HFFc6 (cell line): ENCODE results near the gene MYG1. TPM values are rescaled to one million over a fixed set of nuclear protein-coding genes. Genes with fewer than 3 reads are reported as not detected.
A peak's percentile ranks its signal among the peaks of the same experiment; 100 is the strongest.

Experiments
- DNase-seq: peaks from one replicate; pipeline ENCODE4 v3.0.0-alpha.2; 2018
- H3K27ac Mint-ChIP-seq: 2 replicates; pipeline ENCODE4 v1.8.0; 2020; ENCODE audit warnings: mild to moderate bottlenecking, mixed read lengths
- H3K27me3 Mint-ChIP-seq: 2 replicates; pipeline ENCODE4 v1.8.0; 2021; ENCODE audit warnings: mild to moderate bottlenecking, moderate library complexity, mixed read lengths; ENCODE audit not compliant: insufficient read depth
- H3K36me3 Mint-ChIP-seq: 2 replicates; pipeline ENCODE4 v1.8.0; 2021; ENCODE audit warnings: low read depth, mixed read lengths
- H3K4me1 Mint-ChIP-seq: 2 replicates; pipeline ENCODE4 v1.8.0; 2020; ENCODE audit warnings: low read depth, mixed read lengths
- H3K4me3 Mint-ChIP-seq: 2 replicates; pipeline ENCODE4 v1.8.0; 2020; ENCODE audit warnings: mild to moderate bottlenecking, moderate library complexity, mixed read lengths
- H3K9me3 Mint-ChIP-seq: 2 replicates; pipeline ENCODE4 v1.8.0; 2020; ENCODE audit warnings: mild to moderate bottlenecking, mixed read lengths
- total RNA-seq, 6 experiments: library from RNA; stranded (reverse); fragmentation: NEBNext Ultra II Directional; extraction: Animal tissue kit (Norgen Biotek cat#: 25700); gene quantifications; 2 replicates in 1 of 6; 3 replicates in 5 of 6; pipeline ENCODE4 v1.2.3, GENCODE V29; 2021
- TF ChIP-seq, protein P1 (sequence below): fragments of 200-600 bp; sonication (generic); IDR thresholded peaks from 2 replicates; pipeline ENCODE4 v1.5.0; 2021; ENCODE audit warnings: antibody characterized with exemption, mild to moderate bottlenecking

The MYG1 gene
- total RNA-seq, 6 experiments from 2014 or later = 59.8 to 76.0 (median 68.3) TPM

DNA sequence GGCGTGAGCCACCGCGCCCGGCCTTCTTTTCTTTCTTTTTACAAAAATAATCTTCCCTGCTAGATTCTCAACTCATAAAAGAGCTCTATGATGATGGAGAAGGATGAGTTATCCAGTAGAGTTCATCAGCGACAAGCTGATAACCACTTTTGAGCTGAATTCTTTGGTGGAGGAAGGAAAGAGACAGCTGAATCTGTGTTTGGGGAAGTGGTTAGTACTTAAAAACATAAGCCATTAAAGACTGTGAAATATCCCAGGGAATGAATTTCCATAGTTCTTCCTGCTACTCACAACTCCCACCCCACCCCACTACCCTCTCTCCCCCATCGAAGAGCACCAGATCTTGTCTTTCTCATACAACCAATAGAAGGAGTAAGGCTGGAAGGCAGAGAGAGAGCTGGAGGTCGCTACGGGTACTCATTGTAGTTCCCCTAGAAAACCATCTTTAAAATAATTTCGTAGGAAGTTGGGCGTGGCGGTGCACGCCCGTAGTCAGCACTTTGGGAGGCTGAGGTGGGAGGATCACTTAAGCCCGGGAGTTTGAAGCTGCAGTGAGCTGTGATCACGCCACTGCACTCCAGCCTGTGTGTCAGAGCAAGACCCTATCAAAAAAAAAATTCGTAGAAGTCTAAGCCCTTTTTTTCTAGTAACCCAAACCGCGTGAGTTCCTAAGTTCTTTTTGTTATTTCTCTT lies 32.0 kb upstream of the MYG1 start:
- no peak for DNase-seq
- H3K9me3 Mint-ChIP-seq = no peaks in the 10 kb centered on the region
- H3K4me1 Mint-ChIP-seq = peaks cover 41% of the 10 kb centered on the region
- H3K36me3 Mint-ChIP-seq = peaks cover 8% of the 10 kb centered on the region; the same call in 1 of the 2 replicates
- peak overlapping the region; percentile 88 for H3K27ac Mint-ChIP-seq
- peak overlapping the region; percentile 98 for H3K4me3 Mint-ChIP-seq
- H3K27me3 Mint-ChIP-seq = peaks cover 2% of the 10 kb centered on the region
- TF ChIP-seq, protein P1, sequence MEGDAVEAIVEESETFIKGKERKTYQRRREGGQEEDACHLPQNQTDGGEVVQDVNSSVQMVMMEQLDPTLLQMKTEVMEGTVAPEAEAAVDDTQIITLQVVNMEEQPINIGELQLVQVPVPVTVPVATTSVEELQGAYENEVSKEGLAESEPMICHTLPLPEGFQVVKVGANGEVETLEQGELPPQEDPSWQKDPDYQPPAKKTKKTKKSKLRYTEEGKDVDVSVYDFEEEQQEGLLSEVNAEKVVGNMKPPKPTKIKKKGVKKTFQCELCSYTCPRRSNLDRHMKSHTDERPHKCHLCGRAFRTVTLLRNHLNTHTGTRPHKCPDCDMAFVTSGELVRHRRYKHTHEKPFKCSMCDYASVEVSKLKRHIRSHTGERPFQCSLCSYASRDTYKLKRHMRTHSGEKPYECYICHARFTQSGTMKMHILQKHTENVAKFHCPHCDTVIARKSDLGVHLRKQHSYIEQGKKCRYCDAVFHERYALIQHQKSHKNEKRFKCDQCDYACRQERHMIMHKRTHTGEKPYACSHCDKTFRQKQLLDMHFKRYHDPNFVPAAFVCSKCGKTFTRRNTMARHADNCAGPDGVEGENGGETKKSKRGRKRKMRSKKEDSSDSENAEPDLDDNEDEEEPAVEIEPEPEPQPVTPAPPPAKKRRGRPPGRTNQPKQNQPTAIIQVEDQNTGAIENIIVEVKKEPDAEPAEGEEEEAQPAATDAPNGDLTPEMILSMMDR = no peak

DNA sequence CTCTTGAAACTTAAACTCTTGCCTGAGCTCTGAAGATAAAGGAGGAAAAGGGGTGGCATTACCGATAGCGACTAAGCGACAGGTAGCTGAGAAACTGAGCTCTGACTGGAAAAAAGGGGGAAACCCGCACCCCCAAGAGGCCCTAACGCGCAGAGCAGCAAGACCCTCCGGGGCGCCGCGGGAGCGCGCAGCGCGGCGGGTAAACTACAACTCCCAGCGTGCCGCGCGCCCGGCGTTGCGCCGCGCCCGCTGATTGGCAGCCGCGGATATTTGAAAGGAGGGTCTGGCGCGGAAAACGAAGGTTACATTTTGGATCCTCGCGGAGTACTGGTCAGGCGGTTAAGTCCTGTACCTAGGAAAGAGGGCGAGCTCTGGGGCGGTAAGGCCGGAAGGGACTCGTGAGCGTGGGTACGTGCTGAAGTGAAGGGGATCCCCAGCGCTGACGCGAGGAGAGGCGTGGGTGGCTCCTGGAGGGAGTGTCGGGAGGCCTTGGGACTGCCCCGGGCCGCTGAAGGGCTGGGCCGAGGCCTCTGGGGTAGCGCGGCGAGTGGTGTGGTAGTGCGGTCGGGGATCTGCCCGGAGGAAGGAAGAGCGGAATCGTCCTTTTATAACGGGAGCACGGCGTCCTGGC lies 31.4 kb upstream of the MYG1 start, which contains the start of gene ESPL1:
TSS of gene ESPL1 (plus strand) at position 301 of the 631 bp plus-strand sequence. CDS start 468 bp downstream, outside the sequence.
- peak within 1 kb of the TSS; percentile 88 for H3K27ac Mint-ChIP-seq
- H3K36me3 Mint-ChIP-seq = peaks cover 8% of the 10 kb centered on the region; the same call in 1 of the 2 replicates
- H3K27me3 Mint-ChIP-seq = peaks cover 2% of the 10 kb centered on the region
- no peaks in the 10 kb centered on the region for H3K9me3 Mint-ChIP-seq
- H3K4me3 Mint-ChIP-seq = peak within 1 kb of the TSS; percentile 98
- DNase-seq = peak; percentile 38
- peaks cover 41% of the 10 kb centered on the region for H3K4me1 Mint-ChIP-seq
- TF ChIP-seq, protein P1 = peak; percentile 39

DNA sequence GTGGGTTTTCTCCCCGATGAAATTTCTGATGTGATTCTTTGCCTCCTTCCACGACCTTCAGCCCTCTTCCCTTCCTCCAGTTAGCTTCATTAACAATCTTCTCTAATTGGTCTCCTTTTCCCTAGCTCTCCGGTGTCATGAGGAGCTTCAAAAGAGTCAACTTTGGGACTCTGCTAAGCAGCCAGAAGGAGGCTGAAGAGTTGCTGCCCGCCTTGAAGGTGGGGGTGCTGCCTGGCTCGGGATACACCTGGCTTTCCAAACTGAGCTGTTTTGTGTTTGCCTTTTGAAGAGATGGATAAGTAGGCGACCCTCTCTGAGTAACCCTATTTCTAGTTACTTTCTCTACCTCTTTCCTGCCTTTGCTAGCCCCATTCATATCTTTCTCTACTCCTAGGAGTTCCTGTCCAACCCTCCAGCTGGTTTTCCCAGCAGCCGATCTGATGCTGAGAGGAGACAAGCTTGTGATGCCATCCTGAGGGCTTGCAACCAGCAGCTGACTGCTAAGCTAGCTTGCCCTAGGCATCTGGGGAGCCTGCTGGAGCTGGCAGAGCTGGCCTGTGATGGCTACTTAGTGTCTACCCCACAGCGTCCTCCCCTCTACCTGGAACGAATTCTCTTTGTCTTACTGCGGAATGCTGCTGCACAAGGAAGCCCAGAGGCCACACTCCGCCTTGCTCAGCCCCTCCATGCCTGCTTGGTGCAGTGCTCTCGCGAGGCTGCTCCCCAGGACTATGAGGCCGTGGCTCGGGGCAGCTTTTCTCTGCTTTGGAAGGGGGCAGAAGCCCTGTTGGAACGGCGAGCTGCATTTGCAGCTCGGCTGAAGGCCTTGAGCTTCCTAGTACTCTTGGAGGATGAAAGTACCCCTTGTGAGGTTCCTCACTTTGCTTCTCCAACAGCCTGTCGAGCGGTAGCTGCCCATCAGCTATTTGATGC lies 30.6 kb upstream of the MYG1 start:
- peak overlapping the region; percentile 88 for H3K27ac Mint-ChIP-seq
- H3K9me3 Mint-ChIP-seq = no peaks in the 10 kb centered on the region
- peak overlapping the region; percentile 98 for H3K4me3 Mint-ChIP-seq
- peaks cover 8% of the 10 kb centered on the region; the same call in 1 of the 2 replicates for H3K36me3 Mint-ChIP-seq
- DNase-seq = peak; percentile 17
- peaks cover 2% of the 10 kb centered on the region for H3K27me3 Mint-ChIP-seq
- TF ChIP-seq, protein P1 = no peak
- H3K4me1 Mint-ChIP-seq = peaks cover 41% of the 10 kb centered on the region

DNA sequence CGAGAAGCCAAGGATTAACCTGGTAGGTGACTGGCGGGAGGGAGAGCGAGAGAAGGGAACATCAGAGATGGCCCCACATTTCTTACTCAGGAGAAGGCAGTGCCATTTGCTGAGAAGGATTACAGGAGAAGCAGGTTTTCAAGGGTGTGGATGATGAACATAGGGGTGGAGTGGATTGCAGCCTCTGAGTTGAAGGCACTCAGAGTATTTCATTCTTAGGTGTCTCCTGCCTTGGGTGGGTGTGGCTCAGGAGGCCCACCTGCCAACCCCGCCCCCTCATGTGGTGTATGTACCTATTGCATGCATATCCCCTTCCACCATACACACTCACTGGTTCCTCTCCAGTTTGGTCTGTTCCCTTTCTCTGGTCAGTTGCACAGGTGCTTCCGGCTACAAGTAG lies 25.1 kb upstream of the MYG1 start:
- Mint-ChIP-seq H3K27ac (no peak overlapping the region), H3K4me1 (peaks cover 13% of the 10 kb centered on the region), H3K9me3 (no peaks in the 10 kb centered on the region), H3K4me3 (no peak overlapping the region), H3K27me3 (no peaks in the 10 kb centered on the region; the same call in 1 of the 2 replicates), H3K36me3 (peaks cover 13% of the 10 kb centered on the region; the same call in 1 of the 2 replicates)
- TF ChIP-seq, protein P1 = no peak
- DNase-seq = no peak

DNA sequence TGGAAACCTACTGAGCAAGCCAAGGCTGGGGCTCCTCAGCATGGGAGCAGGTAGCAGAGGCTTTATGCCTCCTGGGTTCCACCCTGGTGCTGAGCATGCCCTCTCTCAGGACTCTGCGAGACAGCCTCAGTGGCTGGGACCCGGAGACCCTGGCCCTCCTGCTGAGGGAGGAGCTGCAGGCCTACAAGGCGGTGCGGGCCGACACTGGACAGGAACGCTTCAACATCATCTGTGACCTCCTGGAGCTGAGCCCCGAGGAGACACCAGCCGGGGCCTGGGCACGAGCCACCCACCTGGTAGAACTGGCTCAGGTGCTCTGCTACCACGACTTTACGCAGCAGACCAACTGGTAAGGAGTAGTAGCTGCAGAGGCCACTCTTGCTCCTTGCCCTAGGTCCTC lies 23.0 kb upstream of the MYG1 start:
- Mint-ChIP-seq H3K27ac (no peak overlapping the region), H3K9me3 (no peaks in the 10 kb centered on the region), H3K27me3 (no peaks in the 10 kb centered on the region), H3K4me1 (no peaks in the 10 kb centered on the region), H3K4me3 (no peak overlapping the region), H3K36me3 (peaks cover 10% of the 10 kb centered on the region)
- no peak for DNase-seq
- TF ChIP-seq, protein P1 = no peak
